ENCODE results near the gene GRM8.

Gene GRM8

GRCh38 chr7:127253281-127254162 is 781 bp upstream of the GRM8 start:
- Histone ChIP-seq H3K9me3 (ENCODE audit: low read length) (no peaks in the 10 kb centered on the region), H3K4me1 (ENCODE audit: insufficient read depth, low read length) (peaks cover 15% of the 10 kb centered on the region), H3K9ac (ENCODE audit: low read length) (peak overlapping the region; percentile 13), H3K27me3 (ENCODE audit: control insufficient read depth in 1 of 2, insufficient read depth in 2 of 2, low read length in 2 of 2) (peaks cover 24 to 31% of the 10 kb centered on the region in 2 donors), H3K27ac (ENCODE audit: low read depth, low read length) (no peak overlapping the region), H3K36me3 (ENCODE audit: insufficient read depth, low read length) (no peaks in the 10 kb centered on the region), H3K4me3 (ENCODE audit: low read depth in 1 of 2, low read length in 2 of 2) (peak overlapping the region; percentile 48 to 71)

DNA sequence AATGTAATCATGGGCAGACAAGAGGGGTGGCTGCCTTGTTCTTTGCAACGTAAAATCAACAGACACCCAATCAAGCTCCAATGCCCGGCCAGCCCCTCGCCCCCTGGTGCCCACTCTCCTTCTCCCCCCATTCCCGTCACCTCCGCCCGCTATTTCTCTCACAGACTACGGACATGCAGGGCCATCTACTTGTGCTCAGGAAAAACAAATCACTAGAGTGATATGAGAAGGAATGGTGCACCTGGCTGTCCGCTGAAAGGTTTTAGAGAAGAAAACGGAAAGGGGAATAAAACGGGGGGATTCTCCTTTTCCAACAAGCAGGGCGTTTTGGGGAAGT is 396 bp downstream of the GRM8 start:
- Histone ChIP-seq H3K4me3 (ENCODE audit: low read depth in 1 of 2, low read length in 2 of 2) (peak overlapping the region; percentile 48 to 71), H3K9me3 (ENCODE audit: low read length) (no peaks in the 10 kb centered on the region), H3K4me1 (ENCODE audit: insufficient read depth, low read length) (peaks cover 15% of the 10 kb centered on the region), H3K27ac (ENCODE audit: low read depth, low read length) (no peak overlapping the region), H3K27me3 (ENCODE audit: control insufficient read depth in 1 of 2, insufficient read depth in 2 of 2, low read length in 2 of 2) (peaks cover 24 to 32% of the 10 kb centered on the region in 2 donors), H3K9ac (ENCODE audit: low read length) (peak overlapping the region; percentile 10), H3K36me3 (ENCODE audit: insufficient read depth, low read length) (no peaks in the 10 kb centered on the region)

DNA sequence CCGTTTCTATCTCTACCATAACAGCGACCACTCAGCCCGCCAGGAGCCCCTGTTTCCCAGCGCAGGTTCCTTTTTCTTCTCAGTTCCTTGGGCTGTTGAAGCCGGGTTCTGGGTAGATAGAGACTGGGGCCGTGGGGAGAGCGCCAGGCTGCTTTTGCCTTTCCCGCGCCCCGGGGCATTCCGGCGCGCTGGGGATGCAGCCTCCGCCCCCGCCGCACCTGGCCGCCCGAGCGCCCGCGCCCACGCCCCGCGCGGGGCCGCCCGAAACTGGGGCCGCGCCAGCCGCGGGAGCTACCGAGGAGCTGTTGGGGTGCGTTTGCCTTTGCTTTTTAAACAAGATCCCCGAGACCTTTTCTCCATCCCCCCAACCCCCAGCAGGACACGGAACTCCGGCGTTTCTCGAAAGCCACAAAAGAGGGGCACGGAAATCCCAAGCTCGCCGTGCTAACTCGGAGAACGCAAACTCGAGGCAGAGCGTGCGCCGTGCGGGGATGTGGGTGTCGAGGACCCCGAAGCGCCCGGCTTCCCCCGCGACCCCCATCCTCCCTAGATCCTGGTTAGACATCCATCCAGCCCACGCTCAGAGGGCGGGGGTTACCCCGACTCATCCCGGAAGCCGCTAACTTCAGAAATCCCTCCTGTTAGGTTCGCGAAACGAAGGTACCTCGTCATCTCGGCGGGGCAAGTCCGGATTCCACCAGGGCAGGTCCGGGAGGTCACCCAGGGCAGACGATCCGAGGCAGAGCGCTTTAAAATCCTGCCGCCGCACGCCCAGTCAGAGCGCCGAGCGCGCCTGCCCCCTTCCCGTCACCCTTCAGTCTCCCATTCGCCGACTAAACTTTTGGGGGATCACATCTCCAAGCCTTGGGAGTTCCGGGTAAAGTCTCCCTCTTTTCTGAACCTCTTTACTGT is 1.0 kb downstream of the GRM8 start:
- peak overlapping the region; percentile 10 for H3K9ac ChIP-seq (ENCODE audit: low read length)
- no peak overlapping the region for H3K27ac ChIP-seq (ENCODE audit: low read depth, low read length)
- H3K36me3 ChIP-seq (ENCODE audit: insufficient read depth, low read length): no peaks in the 10 kb centered on the region
- H3K9me3 ChIP-seq (ENCODE audit: low read length): no peaks in the 10 kb centered on the region
- H3K4me1 ChIP-seq (ENCODE audit: insufficient read depth, low read length): peaks cover 15% of the 10 kb centered on the region
- peak overlapping the region; percentile 48 to 71 for H3K4me3 ChIP-seq (ENCODE audit: low read depth in 1 of 2, low read length in 2 of 2)
- peaks cover 24 to 35% of the 10 kb centered on the region in 2 donors for H3K27me3 ChIP-seq (ENCODE audit: control insufficient read depth in 1 of 2, insufficient read depth in 2 of 2, low read length in 2 of 2)

DNA sequence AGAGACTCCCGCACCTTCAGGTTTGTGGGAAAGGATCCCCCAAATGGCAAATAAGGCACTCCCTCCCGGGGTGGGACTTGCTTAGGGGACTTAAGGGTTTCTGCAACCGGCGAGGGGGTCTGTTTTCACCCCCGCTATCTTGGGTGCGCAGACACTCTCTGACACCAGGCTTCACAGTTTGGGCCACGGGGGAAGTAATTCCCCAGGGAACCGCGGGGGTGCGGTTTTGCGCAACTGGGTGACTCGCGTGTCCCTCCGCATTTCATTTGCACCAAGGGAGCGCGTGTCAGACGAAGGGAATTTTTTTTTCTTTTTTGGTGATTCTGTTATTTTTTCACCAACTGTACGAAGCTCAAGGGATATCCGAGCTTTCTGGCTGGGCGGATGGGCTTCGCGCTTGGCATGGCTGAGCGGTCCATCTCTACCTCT is 1.7 kb downstream of the GRM8 start:
- no peaks in the 10 kb centered on the region for H3K9me3 ChIP-seq (ENCODE audit: low read length)
- no peaks in the 10 kb centered on the region for H3K36me3 ChIP-seq (ENCODE audit: insufficient read depth, low read length)
- no peak overlapping the region for H3K27ac ChIP-seq (ENCODE audit: low read depth, low read length)
- H3K27me3 ChIP-seq (ENCODE audit: control insufficient read depth in 1 of 2, insufficient read depth in 2 of 2, low read length in 2 of 2): peaks cover 24 to 35% of the 10 kb centered on the region in 2 donors
- peaks cover 15% of the 10 kb centered on the region for H3K4me1 ChIP-seq (ENCODE audit: insufficient read depth, low read length)
- H3K9ac ChIP-seq (ENCODE audit: low read length): no peak overlapping the region
- H3K4me3 ChIP-seq (ENCODE audit: low read depth in 1 of 2, low read length in 2 of 2): peak overlapping the region in 1 of 2 donors; percentile 71

DNA sequence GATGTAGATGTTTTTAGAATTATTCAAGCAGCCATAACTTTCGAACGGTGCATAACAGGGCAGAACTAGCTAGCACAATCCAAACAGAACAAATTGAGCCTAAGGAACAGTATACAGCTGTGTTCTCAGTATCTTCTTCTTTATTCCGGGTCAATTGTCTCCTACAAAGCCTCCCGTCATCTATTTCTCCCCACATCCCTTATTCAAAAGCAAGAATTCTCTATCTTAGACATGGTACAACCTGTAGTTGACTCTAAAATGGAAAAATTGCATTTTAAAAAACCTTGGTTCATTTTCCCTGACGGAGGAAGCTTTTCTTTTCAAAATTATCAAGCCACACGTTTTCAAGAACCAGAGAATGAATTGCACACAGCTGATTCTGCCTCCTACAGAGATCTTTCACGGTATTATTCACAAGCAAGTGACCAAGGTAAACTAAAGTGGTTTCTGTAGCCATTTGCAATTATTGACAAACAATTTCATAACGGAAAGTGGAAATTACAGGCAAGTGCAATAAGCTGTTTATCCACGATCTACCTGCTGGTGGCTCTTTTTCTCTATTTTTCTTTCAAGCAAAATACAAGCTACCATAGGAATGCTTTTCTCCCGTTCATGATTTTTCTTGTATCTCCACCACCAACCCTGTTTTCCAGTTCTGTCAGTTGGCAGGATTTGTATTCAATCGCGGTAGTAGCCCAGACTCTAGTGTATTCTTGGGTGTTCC is 2.3 kb downstream of the GRM8 start:
- H3K9me3 ChIP-seq (ENCODE audit: low read length): no peaks in the 10 kb centered on the region
- H3K36me3 ChIP-seq (ENCODE audit: insufficient read depth, low read length): no peaks in the 10 kb centered on the region
- H3K27ac ChIP-seq (ENCODE audit: low read depth, low read length): no peak overlapping the region
- peaks cover 24 to 35% of the 10 kb centered on the region in 2 donors for H3K27me3 ChIP-seq (ENCODE audit: control insufficient read depth in 1 of 2, insufficient read depth in 2 of 2, low read length in 2 of 2)
- H3K9ac ChIP-seq (ENCODE audit: low read length): no peak overlapping the region
- no peak overlapping the region for H3K4me3 ChIP-seq (ENCODE audit: low read depth in 1 of 2, low read length in 2 of 2)
- peaks cover 15% of the 10 kb centered on the region for H3K4me1 ChIP-seq (ENCODE audit: insufficient read depth, low read length)

DNA sequence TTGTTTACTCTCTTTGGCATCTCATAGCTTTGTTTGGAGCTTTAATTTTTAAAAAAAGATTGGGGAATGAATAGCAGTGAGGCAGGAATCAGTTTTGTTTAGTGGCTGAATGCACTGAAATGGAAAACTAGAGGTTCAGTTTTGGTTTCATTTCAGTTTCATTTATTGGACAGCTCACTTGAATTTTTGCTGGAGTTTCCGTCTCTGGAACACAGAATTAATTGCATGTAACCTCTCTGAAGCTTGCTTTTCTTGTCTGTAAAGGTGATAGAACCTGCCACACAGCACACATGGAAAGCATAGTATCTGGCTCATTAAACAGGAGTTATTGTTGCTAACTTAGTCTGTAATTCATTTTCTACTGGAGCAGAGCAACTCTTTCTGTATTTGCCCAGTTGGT is 7.1 kb downstream of the GRM8 start:
- H3K27me3 ChIP-seq (ENCODE audit: control insufficient read depth in 1 of 2, insufficient read depth in 2 of 2, low read length in 2 of 2): peaks cover 6 to 21% of the 10 kb centered on the region in 2 donors
- no peaks in the 10 kb centered on the region for H3K36me3 ChIP-seq (ENCODE audit: insufficient read depth, low read length)
- H3K9me3 ChIP-seq (ENCODE audit: low read length): no peaks in the 10 kb centered on the region
- H3K27ac ChIP-seq (ENCODE audit: low read depth, low read length): no peak overlapping the region
- H3K9ac ChIP-seq (ENCODE audit: low read length): no peak overlapping the region
- H3K4me3 ChIP-seq (ENCODE audit: low read depth in 1 of 2, low read length in 2 of 2): no peak overlapping the region
- no peaks in the 10 kb centered on the region for H3K4me1 ChIP-seq (ENCODE audit: insufficient read depth, low read length)

DNA sequence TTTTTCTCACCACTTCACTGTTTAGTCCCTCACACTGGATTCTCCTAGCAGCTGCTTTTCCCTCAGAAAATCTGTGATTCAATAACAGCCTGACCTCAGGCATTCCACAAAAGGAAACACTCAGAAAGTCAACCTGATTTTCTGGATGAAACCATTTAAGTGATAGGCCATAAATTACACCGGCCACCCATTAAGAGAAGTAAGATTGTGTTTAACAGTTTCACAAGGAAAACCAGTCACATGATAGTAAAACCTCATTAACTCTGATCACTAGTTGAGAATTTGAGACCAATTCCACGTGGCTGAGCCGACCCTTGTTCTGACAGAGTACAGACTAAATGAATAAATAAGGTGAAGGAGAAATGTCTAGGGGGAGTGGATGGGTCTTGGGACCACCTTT is 7.7 kb downstream of the GRM8 start:
- no peak overlapping the region for H3K27ac ChIP-seq (ENCODE audit: low read depth, low read length)
- H3K4me3 ChIP-seq (ENCODE audit: low read depth in 1 of 2, low read length in 2 of 2): no peak overlapping the region
- H3K36me3 ChIP-seq (ENCODE audit: insufficient read depth, low read length): no peaks in the 10 kb centered on the region
- H3K9me3 ChIP-seq (ENCODE audit: low read length): no peaks in the 10 kb centered on the region
- no peaks in the 10 kb centered on the region for H3K4me1 ChIP-seq (ENCODE audit: insufficient read depth, low read length)
- peaks cover 0 to 16% of the 10 kb centered on the region in 2 donors for H3K27me3 ChIP-seq (ENCODE audit: control insufficient read depth in 1 of 2, insufficient read depth in 2 of 2, low read length in 2 of 2)
- no peak overlapping the region for H3K9ac ChIP-seq (ENCODE audit: low read length)

GRCh38 chr7:127239814-127240213 is 12.9 kb downstream of the GRM8 start:
- Histone ChIP-seq H3K9me3 (ENCODE audit: low read length) (no peaks in the 10 kb centered on the region), H3K4me3 (ENCODE audit: low read depth in 1 of 2, low read length in 2 of 2) (no peak overlapping the region)

DNA sequence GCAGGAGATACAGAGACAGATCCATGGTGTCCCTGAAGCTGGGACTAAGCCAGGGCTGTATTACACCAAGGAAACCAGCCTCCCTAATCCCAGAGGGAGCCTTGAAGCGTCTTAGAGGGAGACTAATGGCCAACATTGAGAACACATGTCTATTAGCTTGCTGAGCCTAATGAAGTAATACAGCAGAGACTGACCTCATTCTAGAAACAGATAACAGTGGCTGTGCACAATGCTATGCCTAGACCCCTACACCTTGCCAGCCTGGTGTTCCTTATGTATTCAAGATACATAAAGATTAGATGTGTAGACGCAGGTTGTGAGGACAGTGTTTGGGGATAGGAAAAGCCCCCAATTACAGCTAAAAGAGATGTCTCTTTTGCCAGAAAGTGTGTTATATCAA is 19.1 kb downstream of the GRM8 start:
- no peak overlapping the region for H3K27ac ChIP-seq (ENCODE audit: low read depth, low read length)
- H3K4me1 ChIP-seq (ENCODE audit: insufficient read depth, low read length): no peaks in the 10 kb centered on the region
- no peaks in the 10 kb centered on the region for H3K9me3 ChIP-seq (ENCODE audit: low read length)
- H3K9ac ChIP-seq (ENCODE audit: low read length): no peak overlapping the region
- no peaks in the 10 kb centered on the region for H3K36me3 ChIP-seq (ENCODE audit: insufficient read depth, low read length)
- no peaks in the 10 kb centered on the region for H3K27me3 ChIP-seq (ENCODE audit: control insufficient read depth in 1 of 2, insufficient read depth in 2 of 2, low read length in 2 of 2)
- no peak overlapping the region for H3K4me3 ChIP-seq (ENCODE audit: low read depth in 1 of 2, low read length in 2 of 2)

More at GRCh38 chr7:127239814-127240213, 12.9 kb downstream of the GRM8 start:
- H3K27ac ChIP-seq (ENCODE audit: low read depth, low read length): no peak overlapping the region
- H3K36me3 ChIP-seq (ENCODE audit: insufficient read depth, low read length): no peaks in the 10 kb centered on the region
- no peaks in the 10 kb centered on the region for H3K4me1 ChIP-seq (ENCODE audit: insufficient read depth, low read length)
- no peaks in the 10 kb centered on the region for H3K27me3 ChIP-seq (ENCODE audit: control insufficient read depth in 1 of 2, insufficient read depth in 2 of 2, low read length in 2 of 2)
- H3K9ac ChIP-seq (ENCODE audit: low read length): no peak overlapping the region

DNA sequence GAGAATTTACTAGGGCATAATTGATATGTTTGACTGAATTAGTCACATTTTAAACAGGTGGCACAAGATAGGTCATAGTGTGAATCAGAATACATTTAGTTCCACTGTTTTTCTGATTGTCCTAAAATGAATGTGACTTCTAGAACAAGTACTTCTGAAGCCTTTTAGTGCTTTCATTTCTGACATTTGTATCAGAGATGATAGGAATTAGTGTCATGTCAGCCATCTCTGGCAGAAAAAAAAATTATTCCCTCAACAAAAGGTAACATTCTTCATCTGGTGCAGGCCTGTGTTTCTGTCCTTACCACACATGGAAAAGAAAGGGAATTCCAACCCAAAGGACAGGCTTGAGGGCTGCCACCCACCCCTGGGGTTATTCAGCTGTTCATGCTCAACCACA is 21.3 kb downstream of the GRM8 start:
- H3K9ac ChIP-seq (ENCODE audit: low read length): no peak overlapping the region
- no peaks in the 10 kb centered on the region for H3K36me3 ChIP-seq (ENCODE audit: insufficient read depth, low read length)
- H3K27ac ChIP-seq (ENCODE audit: low read depth, low read length): no peak overlapping the region
- H3K9me3 ChIP-seq (ENCODE audit: low read length): no peaks in the 10 kb centered on the region
- peaks cover 0 to 7% of the 10 kb centered on the region in 2 donors for H3K27me3 ChIP-seq (ENCODE audit: control insufficient read depth in 1 of 2, insufficient read depth in 2 of 2, low read length in 2 of 2)
- H3K4me1 ChIP-seq (ENCODE audit: insufficient read depth, low read length): no peaks in the 10 kb centered on the region
- H3K4me3 ChIP-seq (ENCODE audit: low read depth in 1 of 2, low read length in 2 of 2): no peak overlapping the region
